HTR-8/SVneo (cell line): ENCODE measurements around the gene PLXNB3.

ENCODE experiments used
- DNase-seq: peaks from one replicate; pipeline ENCODE4 v3.0.0; 2011; ENCODE audit warnings: low spot score, mixed read lengths; ENCODE audit not compliant: insufficient read length
- FAIRE-seq: peaks from 2 replicates; lab custom pipeline; 2011; peaks lifted over from hg19 to GRCh38; lab: Jason Lieb, UNC

Gene PLXNB3

DNA sequence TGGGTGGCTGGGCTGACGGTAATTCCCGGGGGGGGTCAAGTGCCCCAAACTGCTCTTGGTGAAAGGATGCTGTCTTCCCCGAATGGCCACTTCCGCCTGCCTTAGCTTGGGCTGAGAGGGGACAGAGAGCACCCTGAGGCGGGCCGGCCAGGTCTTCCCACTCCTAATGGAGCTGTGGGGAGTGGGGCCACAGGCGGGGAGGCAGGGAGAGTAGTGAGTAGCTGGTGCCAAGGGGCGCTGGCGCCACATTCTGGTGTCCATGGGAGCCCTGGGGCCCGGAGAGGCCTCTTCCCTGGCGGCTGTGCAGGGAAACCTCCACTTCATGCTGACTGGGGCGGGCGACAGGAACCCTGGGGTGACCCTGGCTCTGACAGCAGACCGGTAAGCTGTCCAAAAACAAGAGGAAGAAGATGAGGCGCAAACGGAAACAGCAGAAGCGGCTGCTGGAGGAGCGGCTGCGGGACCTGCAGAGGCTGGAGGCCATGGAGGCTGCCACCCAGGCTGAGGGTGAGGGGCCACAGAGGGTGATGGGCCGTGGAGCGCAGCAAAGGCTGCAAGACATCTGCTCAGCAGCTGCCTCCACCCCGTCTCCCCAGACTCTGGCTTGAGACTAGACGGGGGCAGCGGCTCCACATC lies 19.4 kb downstream of the PLXNB3 start:
- DNase-seq: no peak
- FAIRE-seq: no peak

DNA sequence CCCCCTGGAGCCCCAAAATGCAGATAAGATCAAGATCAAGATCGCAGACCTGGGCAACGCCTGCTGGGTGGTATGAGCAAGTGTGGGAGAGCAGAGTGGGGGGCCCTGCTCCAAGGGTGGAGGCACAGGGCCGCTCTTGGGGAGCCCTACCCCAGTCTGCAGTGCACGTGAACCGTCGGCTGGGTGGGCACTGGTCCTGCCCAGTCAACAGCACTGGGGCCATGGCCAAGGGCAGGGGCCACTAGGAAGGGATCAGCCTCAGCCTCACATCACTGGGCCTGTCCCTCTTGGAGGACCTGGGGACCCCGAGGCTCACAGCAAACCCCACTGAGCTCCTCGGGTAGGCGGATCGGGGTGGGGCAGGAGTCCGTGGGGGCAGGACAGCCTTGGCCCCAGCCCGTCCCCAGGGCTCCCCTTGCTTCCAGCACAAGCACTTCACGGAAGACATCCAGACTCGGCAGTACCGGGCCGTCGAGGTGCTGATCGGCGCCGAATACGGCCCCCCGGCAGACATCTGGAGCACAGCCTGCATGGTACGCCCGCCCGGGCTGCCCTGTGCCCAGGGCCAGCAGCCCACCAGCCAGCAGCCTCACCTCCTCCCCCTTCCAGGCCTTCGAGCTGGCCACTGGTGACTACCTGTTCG lies 20.4 kb downstream of the PLXNB3 start:
- DNase-seq (no peak), FAIRE-seq (no peak)

DNA sequence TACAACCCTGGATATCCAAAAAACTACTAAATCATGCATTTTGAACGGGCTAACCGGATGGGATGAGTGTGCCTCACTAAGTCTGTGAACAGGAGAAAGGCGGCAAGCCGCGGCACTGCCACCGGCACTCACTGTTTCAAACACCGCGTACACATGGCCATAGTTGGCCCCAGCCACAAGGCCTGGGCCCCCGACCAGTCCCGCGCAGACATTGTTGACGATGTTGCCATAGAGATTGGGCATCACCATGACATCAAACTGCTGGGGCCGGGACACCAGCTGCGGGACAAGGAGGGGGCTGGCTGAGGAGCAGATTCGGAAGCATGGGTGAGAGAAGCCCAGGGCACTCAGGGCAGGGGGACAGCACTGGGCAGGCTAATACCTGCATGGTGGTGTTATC lies 22.6 kb downstream of the PLXNB3 start:
- FAIRE-seq (no peak), DNase-seq (no peak)

DNA sequence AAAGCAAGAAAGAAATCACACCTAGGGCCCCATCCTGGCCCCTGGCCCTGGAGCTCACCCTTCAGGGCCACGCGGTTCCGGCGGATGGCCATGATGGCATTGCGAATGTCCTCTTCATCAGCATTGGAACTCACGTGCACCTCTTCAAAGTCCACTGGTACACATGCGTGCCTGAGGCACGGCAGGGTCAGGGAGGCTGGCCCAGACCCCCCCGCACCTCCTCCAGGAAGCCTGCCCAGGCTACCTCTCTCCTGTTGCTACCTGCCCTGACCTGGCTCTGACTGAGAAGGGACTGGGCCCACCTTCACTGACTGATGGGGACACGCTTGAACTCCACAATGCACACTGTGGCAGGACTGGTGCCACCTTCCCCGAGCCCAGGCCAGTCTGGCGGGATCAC lies 25.6 kb downstream of the PLXNB3 start:
- no peak for DNase-seq
- FAIRE-seq: no peak

DNA sequence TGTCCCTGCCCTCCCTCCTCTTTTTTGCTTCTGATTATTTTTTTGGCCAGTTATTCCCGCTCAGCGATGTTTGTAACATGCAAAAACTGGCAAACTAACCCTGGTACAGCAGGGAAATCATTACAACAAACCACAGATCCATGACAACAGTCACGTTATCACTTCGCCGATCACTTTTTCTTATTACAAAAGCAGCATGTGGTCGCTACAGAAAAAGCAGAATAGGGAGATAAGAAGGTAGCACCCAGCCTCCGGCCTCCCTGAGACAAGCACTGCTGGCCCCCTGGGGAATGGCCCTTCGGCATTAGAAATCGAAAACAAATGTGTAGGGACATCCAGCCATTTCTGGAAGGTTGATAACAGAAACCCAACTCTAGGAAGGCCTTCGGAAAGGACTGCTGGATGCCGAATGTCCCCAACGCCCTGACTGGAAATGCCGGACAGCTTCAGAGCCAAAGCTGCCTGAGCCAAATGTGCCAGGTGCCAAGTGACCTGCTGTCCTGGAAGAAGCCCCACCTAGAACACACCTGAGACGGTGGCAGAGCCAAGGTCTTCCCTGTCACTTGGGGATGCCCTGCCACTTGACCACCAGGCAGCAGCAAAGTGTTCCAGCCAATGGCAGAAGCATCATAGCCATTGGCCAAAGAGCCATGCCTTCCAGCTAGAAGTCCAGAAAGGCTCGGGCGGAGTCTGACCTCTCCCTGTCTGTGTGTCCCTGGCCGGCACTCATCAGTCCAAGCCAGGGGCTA lies 27.2 kb downstream of the PLXNB3 start:
- DNase-seq (no peak), FAIRE-seq (no peak)

DNA sequence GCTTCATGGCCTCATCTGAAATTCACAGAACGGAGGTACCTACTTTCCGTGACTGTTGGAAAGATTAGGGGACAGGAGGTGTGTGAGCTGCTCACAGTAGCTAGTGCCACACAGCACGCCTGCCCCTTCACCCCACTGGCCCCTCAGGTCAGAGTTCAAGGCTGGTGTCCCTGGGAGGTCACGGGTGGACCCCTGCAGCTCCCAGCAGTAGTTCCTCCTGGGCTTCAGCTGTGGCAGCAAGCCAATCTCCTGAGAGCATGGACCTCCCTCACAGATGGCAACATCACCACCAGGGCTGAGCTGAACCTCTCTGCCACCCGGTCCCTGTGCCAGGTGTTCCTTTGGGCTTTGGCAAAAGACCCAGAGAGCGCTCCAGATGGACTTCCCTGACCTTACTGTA lies 28.3 kb downstream of the PLXNB3 start:
- FAIRE-seq (no peak), DNase-seq (no peak)

DNA sequence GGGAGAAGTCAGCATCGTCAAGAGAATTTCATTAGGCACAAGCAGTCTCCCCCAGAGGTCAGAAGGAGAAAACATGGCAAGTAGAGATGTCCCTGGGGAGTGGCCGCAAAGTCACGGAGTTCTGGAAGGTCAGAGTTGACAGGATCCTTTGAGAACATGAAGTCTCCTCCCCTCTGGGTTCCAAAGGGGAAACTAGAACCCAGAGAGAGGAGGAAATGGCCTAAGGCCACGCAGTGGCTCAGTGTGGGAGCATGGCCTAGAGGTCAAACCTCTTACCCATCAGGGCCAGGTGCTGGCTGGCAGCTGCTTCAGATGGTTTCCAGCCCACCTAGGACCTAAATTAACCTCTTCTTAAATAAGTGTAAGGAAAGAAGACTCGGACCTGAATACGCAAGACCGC lies 29.2 kb downstream of the PLXNB3 start:
- DNase-seq (no peak), FAIRE-seq (no peak)

DNA sequence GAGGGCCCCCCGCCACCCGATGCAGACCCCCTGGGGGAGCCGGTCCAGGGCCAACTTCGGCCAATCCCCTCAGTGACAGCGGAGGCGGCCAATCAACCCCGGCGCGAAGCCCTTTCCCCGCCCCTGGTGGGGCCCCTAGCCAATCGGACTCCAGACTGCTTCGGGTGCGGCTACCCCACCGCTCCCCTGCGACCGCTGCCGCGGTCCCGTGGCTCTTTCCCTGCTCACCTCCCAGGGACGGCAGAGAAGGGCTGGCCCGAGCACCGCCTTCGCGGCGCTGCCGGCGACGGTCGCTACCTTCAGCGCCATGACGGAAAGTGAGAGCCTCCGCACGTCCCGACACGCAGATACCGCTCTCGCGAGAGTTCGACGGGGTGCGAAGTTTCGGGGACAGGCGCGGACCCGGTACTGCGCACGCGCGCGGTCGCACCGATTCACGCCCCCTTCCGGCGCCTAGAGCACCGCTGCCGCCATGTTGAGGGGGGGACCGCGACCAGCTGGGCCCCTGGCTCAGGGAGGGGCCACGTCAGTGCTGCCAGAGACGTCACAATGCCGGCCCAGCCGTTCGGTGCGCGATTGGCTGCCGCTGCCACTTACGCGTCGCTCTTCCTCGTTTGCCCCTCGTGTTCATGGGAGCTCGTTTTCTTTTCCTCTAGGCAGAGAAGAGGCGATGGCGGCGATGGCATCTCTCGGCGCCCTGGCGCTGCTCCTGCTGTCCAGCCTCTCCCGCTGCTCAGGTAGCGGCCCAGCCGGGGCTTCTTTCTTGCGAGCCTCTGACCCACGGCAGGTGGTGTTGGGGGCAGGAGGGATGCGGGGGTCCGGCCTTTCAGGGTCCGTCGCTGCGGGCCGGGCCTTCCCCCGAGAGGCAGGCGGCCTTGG lies 30.2 kb downstream of the PLXNB3 start, which contains the start of the genes IDH3G and SSR4:
Gene IDH3G, minus strand, starts transcription at position 358 of the 879 bp plus-strand sequence. Its CDS starts 49 bp downstream, at position 309.
Gene SSR4, plus strand, starts transcription at position 651 of the 879 bp plus-strand sequence. Its CDS starts 20 bp downstream, at position 671.
- FAIRE-seq: peak; percentile 91

DNA sequence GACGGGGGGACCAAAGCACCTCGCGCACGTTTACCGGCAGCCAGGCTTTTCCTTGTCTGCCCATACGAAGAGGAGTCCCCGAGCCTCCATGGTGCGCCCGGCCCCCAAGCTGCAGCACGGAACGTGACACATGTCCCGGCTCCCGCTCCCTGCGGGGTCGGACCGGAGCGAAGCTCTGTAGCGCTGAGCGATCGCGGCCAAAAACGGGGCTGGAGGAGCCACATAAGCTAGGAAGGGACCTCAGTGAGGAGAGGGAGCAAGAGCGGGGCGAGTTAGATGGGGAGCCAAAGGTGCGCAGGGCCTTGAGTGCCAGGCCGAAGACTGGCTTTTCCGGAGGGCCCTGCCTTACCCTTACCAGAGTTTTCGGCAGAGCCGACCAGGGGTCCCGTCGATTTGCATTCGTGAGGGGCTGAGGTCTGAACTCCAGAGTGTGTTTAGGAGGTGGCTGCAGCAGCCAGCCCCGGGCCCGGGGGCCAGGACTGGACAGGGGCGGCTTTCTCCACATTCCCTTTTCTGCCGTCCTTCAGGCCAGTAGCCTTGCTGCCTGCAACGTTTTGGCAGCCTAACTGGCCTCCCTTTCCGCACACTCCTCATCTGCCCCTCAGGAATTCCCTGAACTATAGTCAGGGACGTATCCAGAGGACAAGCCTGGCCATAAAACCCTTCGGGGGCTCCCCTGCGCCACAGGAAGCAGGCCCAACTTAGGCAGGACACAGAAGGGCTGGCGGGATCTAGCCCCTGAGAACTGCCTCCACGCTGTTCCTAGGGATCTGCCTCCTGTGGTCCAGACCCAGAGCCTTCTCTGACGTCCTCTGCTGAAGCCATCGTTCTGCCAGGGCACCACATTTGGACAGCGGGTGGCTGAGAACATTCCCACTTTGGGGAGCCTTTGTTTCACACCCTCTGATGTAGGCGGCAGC lies 31.1 kb downstream of the PLXNB3 start:
- DNase-seq: no peak
- no peak for FAIRE-seq

More for the DNA sequence above, 30.2 kb downstream of the PLXNB3 start, which contains the start of the genes IDH3G and SSR4:
- DNase-seq: peak; percentile 91

DNA sequence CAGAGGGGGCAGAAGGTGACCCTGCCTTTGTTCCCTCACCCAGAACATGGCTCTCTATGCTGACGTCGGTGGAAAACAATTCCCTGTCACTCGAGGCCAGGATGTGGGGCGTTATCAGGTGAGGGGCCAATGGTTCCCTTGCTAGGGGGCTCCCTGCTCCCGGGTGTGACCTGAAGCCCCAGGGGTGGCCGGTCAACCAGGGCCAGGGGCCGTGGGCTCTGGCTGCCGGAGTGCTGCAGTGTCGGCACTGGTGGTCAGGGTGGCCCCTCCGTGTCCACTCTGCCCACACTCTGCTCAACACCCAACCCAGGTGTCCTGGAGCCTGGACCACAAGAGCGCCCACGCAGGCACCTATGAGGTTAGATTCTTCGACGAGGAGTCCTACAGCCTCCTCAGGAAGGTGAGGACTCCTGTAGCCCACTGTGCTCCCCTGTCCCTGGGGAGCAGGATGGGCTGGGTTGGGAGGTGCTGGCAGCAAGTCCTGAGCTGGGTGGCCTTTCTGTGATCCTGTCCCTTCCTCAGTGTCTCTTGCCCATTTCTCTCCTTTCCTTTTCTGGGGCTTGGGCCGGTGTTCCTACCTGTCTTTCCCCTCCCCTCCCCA lies 33.5 kb downstream of the PLXNB3 start:
- DNase-seq (no peak), FAIRE-seq (no peak)

DNA sequence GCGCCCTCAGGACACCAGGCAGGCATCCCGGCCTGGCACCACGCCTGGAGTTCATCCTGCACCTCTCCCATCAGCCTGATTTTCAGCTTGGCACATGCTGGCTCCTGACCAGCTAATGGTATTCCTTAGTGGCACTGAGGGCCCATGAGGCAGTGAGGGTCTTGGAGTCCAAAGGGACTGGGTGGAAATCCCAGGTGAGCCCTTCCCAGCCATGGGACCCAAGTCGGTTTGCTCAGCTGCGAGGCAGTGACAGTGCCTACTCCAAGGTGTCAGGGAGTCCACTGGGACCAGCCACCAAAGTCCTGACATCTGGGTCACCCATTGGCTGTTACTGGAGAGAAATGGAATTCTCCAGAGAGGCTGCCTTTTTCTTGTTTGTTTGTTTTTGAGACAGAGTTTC lies 35.3 kb downstream of the PLXNB3 start:
- no peak for FAIRE-seq

DNA sequence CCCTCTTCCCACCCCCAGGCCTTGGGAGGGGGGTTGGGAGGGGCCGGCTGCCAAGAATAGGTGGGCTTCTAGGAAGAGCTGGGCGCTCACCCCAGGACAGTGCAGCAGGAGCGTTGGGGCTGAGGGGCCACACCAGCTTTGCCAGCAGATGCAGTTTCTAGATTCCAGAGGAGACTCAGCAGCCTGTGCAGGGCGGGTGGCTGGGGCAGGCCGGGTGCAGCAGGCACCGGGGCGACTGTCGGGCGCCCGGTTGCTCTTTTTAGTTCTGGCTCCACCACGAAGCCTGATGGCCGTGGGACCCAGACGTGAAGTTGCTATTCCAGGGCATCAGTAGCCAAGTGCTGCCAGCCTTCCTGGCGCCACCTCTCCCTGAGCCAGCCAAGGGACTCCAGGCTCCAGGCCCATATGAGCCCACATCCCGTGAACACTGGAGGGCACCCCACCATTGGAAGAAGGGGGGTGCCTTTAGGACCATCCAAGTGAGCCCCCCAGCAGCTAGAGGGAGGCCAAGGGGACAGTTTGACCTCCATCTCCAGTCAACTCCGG lies 36.2 kb downstream of the PLXNB3 start:
- FAIRE-seq (no peak), DNase-seq (no peak)

More for the DNA sequence above, 35.3 kb downstream of the PLXNB3 start:
- DNase-seq: no peak

DNA sequence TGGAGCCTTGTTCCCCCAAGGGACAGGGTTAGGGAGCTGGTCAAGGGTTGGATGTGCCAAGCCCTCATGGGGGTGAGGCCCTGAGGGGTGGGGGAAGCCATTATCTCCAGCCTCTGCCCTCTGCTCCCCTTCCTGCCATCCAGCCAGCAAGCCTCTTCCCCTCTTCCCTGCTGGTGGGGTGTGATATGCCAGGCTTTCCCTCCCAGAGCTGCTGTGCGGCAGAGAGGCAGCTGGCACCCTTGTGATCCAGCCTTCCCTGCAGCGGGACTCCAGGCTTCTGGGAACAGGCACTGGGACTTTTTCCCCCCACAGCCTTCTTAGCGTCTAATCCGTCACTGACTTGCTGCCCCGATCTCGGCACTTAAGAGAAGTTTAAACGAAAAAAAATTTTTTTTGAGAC lies 36.7 kb downstream of the PLXNB3 start:
- no peak for DNase-seq
- FAIRE-seq: no peak

DNA sequence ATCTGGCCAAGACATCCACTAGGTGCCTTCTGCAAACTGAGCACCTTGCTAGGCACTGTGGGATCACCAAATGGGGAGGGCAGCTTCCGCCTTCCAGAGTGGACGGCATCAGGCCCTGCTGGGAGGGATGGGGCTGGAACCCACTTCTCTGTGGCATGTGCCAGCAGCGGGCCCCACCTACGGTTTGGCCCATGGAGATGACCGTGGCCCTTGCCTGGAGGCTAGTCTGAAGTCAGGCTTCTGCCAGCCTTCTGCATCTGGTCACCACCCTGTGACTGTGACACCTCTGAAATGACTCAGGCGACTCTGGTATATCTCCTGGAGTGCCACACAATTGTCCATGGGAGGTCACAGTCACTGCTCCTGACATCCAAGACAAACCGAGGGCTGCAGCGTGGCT lies 37.6 kb downstream of the PLXNB3 start:
- no peak for DNase-seq
- FAIRE-seq: no peak

DNA sequence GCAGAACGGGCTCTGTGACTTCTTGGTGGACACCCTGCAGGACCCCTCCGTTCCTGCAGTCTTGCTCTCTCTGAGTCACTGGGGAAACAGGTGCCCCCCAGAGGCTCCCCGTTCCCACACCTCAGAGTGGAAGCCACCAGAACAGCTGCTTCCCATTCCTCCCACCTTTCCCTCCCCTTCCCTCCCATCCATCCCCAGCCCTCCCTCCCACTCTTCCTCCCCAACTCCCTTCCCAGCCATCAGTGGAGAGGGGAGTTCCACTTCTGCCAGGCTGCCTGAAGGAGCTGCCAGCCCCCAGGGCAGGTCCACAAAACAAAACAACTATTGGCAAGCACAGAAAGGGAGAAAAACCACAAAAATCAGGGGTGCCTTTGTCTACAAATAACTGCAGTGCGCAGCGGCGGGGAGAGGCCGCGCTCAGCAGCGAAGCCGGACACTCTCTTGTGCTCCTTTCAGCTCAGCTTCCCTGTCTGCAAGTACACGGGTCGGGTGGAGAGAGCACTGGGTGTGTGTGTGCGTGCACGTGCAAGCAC lies 38.5 kb downstream of the PLXNB3 start:
- no peak for FAIRE-seq
- no peak for DNase-seq

DNA sequence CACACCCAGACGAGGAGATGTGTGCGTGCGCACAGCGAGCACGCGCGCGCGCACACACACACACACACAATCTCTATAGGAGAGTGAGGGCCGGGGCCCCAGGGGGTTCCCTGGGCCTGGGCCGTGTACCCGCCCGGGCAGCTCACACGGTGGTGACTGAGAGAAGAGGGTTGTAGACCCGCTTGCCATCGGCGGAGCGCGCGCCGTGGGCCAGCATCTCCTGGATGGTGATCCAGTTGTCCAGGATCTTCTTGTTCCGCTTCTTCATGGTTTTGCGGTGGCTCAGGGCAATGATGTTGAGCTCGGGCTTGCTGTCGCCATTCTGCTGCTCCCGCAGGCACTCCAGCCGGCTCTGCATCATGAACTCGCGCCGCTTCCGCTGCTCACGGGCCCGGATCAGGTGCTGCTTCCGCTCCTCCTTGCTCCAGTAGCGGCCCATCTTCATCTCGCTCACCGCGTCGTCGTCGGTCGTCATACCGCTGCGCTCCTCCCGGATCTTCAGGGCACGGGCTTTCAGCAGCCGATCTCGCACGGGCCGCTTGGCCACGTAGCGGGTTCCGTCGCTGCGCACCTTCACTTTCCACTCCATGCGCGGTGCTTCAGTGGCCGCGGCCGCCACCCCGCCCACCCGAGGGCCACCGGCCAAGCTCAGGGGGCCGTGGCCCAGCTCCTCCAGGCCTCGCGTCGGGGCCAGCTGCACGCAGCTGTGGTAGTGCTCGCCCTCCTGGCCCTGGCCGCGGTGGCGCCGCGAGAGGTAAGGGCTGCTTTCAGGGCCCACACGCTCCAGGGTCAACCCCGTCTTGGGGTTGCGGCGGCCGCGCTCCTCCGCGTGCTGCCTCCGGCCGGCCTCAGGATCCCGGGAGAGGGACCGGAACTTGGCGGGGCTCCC lies 39.4 kb downstream of the PLXNB3 start:
- FAIRE-seq (no peak), DNase-seq (no peak)

DNA sequence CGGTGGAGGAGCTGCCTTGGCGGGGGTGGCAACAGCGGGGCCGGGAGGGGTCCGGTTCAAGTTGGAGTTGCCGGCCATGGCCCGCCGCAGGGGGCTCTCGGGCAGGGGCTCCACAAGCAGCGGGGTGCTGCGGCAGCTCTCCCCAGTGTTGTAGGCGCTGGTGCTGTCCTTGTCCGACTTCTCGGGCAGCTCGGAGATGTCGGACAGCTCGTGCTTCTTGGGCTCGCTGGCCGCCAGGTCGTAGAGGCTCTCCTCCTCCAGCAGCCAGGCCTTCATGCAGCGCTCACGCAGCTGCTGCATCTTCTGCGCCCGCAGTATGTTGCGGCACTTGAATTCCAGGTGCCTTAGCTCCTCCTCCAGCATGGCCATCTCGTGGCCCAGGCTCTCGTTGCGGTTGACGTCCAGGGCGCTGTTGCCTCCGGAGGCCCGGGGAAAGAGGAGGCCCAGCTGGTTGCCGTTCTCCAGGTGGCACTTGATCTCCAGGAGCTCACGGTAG lies 40.1 kb downstream of the PLXNB3 start:
- FAIRE-seq (no peak), DNase-seq (no peak)
